PFSK-1 (cell line): ENCODE results near the gene LDAH.

Source experiments
- FOXP2 ChIP-seq: optimal IDR thresholded peaks from 2 replicates; pipeline ENCODE3; 2011; ENCODE audit warnings: borderline replicate concordance, control low read depth, inconsistent platforms; ENCODE audit not compliant: insufficient read depth; ENCODE audit errors: extremely low read length, extremely low read depth
- POLR2AphosphoS5 ChIP-seq: IDR thresholded peaks from 2 replicates; pipeline ENCODE4 v1.6.1; 2012; ENCODE audit warnings: low read depth, mild to moderate bottlenecking, control low read depth, low read length, moderate library complexity
- REST ChIP-seq, 2 experiments: IDR thresholded peaks; 2 replicates each; pipeline versions ENCODE4 v1.6.1 to v1.8.0; 2011 to 2012; ENCODE audit warnings: low read depth in 2 of 2, low read length in 2 of 2, control low read depth in 1 of 2, inconsistent platforms in 1 of 2, mild to moderate bottlenecking in 1 of 2, moderate library complexity in 1 of 2; ENCODE audit not compliant: insufficient read depth in 1 of 2
- SIN3A ChIP-seq: IDR thresholded peaks from 2 replicates; pipeline ENCODE4 v1.6.1; 2012; ENCODE audit warnings: mild to moderate bottlenecking, low read length, moderate library complexity, borderline replicate concordance; ENCODE audit not compliant: insufficient read depth
- TAF1 ChIP-seq: IDR thresholded peaks from 2 replicates; pipeline ENCODE4 v1.6.1; 2012; ENCODE audit warnings: low read length, control low read depth, borderline replicate concordance; ENCODE audit not compliant: insufficient read depth

Gene LDAH

GRCh38 chr2:20676353-20677215 is 146.3 kb downstream of the LDAH start:
- no peak for TF ChIP-seq POLR2AphosphoS5
- TF ChIP-seq REST (IDR thresholded peaks at IDR 0.05; ENCODE audit: insufficient read depth in 1 of 2, low read depth in 2 of 2, low read length in 2 of 2) = no peak
- TF ChIP-seq SIN3A = no peak
- TF ChIP-seq TAF1 = no peak
- no peak for TF ChIP-seq FOXP2

DNA sequence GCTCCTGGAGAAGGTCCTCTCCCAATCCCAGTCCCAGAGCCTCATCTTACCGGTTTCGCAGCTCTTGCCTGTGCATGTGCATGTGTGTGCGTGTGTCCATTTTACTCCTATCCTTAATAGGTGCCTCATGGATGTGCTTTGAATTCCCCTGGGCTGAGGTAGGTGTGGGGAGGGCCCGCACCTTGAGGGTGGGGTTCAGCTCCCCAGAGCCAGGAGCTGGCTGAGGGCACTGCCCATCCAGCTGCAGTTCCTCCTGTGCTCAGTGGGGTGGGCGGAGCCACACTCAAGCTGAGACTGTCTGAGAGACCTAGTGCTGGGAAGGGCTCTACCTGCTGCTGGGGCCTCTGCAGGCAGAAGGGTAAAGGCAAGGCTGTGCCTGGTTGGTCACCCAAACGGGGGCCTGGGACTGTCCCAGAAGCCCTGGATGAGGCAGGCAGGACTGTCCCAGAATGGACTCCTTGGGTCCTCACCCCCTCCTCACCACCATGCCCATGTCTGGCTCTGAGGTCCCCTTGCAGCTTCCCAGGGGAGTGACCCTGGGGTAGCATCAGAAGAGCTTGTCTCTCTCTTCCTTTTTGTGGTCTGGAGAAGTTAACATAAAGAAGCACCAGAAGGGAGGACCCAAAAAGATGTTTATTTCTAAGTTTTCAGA is 147.1 kb downstream of the LDAH start:
- TF ChIP-seq REST (IDR thresholded peaks at IDR 0.05; ENCODE audit: insufficient read depth in 1 of 2, low read depth in 2 of 2, low read length in 2 of 2) (no peak), FOXP2 (no peak), POLR2AphosphoS5 (no peak), SIN3A (no peak)

DNA sequence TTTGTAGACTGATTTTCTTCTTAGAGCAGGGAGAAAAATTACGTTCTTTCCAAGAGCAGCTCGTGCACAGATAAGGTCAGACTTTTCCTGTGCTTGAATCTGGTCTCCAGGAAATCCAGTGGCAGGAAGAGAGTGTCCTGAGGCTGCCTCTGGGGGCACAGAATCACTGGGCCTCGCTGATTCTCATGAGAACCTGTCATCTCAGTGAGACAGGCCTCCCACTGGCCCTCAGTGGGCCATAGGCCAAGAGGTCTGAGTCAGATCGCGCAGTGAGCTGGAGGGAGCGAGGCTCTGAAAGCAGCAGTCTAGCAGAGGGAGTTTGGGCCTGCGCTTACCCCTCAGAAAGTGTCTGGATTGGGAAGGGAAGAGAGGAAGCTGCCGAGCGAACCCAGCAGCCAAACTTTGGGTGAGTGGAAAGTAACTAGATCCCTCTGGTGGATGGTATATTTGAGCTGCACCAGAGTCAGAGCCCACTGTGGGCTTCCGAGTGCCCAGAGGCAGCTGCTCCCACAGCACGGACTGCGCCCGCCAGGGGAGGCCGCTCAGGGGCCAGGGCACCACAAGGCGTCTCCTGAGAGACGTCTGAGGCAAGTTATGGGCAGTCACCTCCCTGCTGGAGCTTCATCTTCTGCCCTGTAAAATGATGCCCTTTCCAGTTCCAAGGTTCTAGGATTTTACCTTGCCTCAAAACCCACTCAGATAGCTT is 147.8 kb downstream of the LDAH start:
- no peak for TF ChIP-seq POLR2AphosphoS5
- no peak for TF ChIP-seq REST (IDR thresholded peaks at IDR 0.05; ENCODE audit: insufficient read depth in 1 of 2, low read depth in 2 of 2, low read length in 2 of 2)
- TF ChIP-seq FOXP2 = no peak
- TF ChIP-seq SIN3A = no peak
- no peak for TF ChIP-seq TAF1

- TF ChIP-seq REST (IDR thresholded peaks at IDR 0.05; ENCODE audit: insufficient read depth in 1 of 2, low read depth in 2 of 2, low read length in 2 of 2) = no peak
- no peak for TF ChIP-seq SIN3A
- no peak for TF ChIP-seq POLR2AphosphoS5
- TF ChIP-seq FOXP2 = no peak
- TF ChIP-seq TAF1 = no peak
Measured at GRCh38 chr2:20674309-20674965, 148.5 kb downstream of the LDAH start.
